Non-pigmented ciliary epithelial cell (primary cell): ENCODE measurements around the gene CACNA1H.

Experiments
- DNase-seq: peaks from one replicate; pipeline ENCODE4 v3.0.0-alpha.2; 2010; ENCODE audit warnings: low read depth

Gene CACNA1H

DNA sequence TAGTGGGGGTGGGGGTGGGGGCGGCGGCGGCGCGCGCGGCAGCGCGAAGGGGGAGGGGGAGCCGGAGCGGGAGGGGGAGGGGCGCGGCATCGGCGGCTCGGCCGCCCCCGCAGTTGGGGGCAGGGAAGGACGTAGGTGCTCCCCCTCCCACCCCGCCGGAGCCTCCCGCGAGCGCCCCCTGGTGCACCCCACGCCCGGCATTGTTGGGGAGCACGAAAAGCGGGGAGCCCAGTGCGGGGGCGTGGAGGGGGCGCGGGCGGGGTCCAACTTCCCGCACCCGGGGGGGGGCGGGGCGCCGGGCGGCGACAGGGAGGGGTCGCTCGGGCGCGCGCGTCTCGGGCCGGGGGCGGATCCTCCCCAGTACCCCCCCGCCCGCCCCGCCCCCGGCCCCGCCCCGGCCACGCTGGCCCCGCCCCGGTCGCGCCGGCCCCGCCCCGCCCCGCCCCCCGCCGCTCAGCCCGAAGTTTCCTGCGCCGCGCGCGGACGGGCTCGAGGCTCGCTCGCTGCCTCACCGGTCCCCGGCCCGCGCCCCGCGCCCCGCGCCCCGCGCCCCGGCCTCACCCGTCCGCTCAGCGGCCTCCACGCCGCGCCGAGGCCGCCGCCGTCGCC, at the start of gene CACNA1H:
Gene CACNA1H (plus strand): TSS at position 456 of the 609 bp plus-strand sequence. CDS start 632 bp downstream, outside the sequence.
- no peak for DNase-seq

DNA sequence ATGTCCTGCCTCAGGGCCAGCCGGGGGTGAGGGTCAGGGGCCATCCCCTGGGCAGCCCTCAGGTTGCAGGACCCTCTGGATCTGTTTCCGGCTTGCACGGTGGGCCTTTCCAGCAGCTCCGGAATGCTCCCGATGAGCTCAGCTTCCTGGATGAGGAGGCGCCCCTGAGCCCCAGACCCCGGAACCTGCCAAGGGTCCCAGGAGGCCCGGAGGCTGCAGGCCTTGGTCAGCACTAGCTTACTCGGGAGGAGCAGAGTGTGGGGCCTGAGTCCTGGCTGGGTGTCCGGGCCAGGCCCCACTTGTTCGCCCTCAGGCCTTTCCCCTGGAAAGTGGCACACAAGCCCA, 49.3 kb upstream of the CACNA1H start:
- DNase-seq, result no peak

DNA sequence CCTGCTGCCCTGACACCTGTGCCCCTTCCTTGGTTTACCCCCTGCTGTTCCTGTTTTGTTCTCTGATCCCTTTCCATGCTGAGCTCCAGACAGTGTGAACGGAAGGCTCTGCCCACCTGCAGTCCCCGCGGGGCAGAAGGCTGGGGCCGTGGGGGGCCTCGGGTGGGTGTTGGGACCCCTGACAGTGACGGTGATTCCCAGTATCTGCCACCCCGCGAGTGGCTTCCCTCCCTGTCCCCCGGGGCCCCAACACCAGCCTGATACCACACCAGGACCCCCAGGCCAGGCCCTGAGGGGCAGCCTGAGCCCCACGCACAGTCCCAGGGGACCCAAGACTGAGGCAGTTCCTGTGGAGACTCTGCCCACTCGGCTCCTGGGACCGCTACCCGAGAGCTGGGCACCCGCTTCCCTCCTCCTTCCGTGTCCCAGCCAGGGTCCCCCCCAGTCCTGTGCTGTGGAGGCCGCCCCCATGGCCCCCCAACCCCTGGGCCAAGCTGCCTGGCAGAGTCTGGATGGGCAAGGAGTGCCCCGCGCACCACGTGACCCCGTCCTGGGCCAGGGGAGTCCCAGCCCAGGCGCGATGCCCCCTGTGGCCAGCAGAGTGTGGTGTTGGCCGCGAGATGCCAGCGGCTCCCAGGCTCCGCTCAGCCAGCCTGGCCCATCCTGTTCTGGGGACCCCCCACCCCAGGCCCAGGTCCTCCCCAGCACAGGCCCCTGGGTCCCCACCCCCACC, 46.9 kb upstream of the CACNA1H start:
- no peak for DNase-seq

DNA sequence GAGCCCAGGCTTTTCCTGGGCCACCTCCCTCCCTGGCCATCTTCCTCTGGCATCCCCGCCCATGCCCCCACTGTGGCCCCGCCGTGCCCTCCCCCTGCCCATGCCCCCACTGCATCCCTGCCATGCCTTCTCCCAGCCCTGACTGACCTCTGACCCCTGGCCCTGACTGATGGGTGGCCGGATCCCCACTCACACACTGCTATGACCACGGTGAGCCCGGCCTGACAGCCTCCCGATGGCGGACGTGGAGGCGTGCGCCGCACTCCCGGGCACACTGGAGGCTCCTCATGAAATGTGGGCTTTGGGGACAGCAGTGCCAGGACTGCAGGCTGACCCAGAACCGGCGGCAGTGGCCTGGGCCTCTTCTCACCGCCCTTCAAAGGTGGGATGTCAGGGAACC, 46.2 kb upstream of the CACNA1H start:
- no peak for DNase-seq

DNA sequence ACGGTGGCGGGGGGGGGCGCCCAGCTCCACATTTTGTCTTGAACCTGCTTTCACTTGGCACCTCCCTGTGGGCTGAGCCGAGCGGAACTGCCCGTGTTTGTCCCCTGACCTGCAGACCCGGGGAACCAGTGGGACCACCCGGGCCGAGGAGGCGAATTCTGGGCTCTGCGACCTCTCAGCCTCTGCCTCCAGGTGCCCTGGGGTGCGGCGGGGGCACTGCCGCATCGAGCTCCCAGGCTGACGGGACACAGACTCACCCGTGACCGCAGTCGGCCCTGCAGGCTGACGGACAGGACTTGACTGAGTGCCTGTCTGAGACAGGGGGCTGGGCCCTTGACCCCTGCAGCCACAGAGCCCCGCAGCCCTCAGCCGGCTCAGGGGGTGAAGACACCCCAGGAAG, 45.8 kb upstream of the CACNA1H start:
- DNase-seq, result no peak

DNA sequence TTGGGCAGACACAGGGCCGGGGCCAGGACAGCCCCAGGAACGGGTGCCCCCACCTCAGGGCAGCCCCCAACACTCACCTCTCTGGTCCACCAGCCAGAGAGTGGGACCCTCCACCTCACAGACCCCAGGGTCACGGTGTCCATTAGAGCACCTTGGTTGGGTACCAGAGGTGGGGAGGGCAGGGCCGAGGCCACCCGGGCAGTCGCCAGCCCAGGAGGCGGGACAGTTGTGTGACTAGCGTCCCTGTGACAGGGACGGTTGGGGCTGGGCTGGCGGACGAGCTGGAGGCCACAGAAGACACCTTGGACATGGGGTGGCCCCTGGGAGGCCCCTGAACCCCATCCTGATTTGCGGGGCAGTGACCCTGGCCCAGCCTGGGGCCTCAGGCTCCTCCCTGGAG, 45.2 kb upstream of the CACNA1H start:
- no peak for DNase-seq

DNA sequence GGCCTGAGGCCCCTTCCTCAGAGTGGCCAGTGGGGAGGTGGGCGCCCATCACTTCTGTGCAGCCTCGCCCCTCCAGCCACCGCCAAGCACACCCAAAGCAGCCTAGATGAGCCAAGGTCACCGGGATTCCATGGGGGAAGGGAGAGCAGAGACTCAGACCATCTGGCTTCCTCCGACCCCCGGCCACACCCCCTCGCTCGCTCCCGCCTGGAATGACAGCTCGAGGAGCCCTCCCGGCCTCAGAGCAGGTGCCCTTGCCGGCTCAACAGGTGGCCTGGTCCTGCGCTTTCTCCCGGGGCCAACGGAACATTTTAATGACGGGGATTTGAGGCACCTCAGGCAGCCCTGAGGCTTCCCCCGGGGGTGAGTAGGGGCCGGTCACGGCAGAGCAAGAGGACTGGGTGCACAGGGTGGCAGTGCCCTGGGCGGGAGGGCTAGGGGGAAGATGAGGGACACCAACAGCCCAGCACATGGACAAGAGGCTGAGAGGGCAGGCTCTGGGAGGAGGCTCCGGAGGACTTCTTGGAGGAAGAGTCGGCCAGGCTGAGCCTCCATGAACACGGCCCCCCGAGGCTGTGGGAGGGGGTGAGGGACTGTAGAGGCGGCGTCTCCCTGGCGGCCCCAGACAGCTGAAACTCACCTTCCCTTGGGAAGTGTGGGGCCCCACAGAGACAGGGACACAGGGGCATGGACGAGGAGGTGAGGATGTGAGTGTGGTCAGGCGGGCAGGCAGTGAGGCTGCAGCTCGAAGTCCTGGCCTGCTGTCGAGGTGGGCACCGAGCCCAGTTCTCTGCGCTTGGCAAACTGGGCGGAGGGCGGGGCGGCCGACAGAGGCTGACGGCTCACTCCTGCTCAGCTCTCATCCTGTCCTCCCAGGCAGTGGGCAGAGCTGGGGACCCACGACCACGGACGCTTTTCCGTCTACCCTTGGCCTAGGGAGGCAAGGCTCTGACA, 44.3 kb upstream of the CACNA1H start:
- no peak for DNase-seq

DNA sequence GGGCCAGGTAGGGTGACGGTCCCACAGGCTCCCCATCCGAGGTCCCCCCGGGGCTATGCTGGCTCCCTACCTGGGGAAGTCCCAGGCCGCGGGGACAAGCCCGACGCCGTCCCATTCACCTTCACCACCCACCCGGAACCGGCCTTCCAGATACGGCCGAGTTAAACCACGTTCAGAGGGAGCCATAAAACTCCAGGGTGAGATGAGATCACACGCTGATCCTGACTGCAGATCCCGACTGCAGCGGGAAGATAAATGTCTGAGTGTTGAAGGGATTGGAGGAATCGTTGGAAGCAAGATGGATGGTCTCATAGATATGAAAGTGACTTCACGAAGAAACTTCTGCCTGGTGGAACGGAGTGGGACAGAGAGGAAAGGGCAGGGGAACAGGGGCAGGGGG, 43.3 kb upstream of the CACNA1H start:
- no peak for DNase-seq

DNA sequence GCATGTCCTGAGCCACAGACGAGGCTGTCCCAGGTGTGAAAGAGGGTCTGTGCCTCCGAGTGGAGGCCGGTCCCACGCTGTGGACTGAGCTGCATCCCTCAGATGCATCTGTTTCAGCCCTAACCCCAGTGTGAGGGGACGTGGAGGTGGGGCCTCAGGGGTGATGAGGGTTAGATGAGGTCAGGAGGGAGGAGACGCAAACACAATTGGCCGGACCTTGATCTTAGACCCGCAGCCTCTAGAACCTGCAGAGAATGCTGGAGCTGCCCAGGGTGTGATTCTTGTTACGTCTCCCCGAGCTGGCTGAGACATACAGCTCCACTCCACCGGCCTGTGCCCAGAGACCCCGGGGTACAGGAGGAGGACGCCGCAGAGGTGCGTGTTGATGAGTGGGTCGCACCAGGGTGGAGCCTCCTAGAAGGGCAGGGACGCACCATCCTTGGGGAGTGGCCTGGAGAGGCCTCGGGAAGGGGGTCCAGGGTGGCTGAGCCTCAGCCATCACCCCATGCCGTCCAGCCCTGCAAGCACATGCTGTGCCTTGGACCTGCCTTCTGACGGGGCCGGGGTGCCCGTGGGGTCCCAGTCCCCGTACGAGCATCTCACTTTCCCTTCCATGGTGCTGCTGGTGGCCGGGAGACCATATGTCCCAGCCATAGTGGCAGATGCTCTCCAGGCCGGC, 40.3 kb upstream of the CACNA1H start:
- DNase-seq, result no peak

DNA sequence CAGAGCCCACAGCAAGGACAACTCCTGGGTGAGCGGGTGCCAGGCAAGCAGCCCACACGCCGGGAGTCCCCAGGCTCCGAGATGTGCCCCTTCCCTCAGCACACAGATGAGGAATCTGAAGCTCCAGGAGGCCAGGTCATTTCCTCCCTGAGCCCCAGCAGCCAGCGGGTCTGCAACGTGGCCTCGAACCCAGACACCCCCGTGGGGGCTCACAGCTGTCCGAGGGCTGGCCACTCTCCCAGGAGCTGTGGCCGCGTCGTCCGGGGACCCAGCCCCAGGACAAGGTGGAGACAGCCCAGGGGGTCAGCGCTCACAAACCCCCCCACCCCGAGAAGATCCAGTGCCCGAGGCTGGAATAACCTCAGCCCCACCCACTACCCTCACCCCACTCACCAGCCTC, 39.4 kb upstream of the CACNA1H start:
- DNase-seq, result no peak

DNA sequence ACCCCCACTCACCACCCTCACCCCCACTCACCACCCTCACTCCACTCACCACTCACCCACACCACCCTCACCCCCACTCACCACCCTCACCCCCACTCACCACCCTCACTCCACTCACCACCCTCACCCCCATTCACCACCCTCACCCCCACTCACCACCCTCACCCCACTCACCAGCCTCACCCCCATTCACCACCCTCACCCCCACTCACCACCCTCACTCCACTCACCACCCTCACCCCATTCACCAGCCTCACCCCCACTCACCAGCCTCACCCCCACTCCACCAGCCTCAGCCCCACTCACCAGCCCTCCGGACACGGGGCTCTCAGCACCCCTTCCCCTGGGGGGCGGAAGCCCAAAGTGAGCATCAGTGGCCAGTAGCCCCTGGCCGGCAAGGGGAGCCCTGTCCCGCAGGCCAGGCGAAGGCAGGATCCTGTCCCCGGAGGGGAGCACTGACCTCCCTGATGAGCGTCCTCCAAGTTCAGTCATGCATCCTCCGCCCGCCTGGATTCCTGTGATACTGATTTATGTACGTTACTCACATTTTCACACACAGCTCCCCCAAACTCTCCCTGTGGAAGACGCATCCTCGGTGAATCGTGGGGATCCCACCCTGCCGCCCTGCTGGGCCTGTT, 38.9 kb upstream of the CACNA1H start:
- no peak for DNase-seq

DNA sequence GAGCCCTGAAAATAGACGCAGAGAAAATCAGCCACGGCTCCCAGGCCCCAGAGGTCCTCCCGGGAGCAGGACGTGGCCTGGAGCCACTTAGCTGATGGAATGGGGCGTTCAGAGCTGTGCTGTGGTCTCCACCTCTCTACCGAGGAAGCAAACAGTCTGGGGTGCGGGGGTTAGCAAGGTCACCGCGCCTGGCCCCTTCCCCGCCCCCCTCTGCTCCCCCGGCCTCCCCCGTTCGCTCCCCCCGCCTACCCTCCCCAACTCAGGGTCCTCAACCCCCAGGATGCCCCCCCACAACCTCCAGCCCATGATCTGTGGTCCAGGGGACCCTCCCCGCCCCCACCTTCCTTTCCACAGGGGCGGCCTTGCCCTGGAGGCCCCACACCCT, 36.2 kb upstream of the CACNA1H start:
- no peak for DNase-seq

DNA sequence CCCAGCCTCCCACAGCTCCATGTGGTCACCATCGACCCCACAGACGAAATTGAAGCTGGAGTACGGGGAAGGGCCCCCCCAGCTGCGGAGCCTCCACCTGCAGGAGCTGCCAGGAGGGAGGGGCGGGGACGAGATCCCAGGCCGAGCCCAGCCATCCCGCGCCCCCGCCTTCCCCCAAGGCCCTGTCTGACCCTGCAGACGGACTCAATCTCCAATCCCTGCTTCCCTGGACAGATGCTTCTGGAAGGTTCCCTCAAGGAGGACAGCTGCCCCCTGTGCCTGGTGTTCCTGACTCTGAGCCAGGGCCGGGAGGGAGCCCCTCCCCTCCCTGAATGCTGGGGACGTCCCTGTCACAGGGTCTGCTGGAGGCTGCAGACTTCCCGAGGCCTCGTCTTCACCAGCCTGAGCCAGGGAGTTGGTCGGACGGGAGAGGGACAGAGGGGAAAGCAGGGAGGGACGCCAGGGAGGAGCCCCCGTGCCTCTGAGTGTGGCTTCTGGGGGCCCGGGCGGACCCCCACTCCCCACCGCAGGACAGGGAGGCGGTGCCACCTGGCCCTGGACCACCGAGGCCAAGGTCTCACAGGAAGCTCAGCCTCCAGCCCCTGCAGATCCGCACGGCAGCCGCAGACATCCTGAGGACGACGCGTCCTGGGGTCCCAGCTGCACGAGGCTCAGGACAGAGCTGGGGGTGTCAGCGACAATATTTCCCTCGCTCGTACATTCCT, 35.6 kb upstream of the CACNA1H start:
- DNase-seq, result no peak

DNA sequence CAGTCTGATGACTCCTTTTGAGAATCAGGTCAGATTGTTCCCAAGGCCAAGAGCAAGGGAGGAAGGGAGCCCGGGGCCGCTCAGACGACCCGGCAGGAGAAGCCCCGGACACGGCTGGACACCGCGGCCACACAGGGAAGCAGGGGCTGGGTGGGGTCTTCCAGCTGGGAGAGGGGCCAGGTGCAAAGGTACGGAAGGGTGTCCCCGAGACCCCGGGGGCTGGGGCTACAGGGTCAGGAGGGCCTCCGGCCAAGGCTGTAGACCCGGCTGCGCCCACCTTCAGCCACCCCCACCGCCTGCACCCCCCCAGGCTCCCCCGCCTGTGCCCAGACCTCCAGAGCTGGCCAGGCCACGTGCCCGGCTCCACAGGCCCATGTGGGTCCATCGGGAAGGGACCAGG, 35.0 kb upstream of the CACNA1H start:
- no peak for DNase-seq

DNA sequence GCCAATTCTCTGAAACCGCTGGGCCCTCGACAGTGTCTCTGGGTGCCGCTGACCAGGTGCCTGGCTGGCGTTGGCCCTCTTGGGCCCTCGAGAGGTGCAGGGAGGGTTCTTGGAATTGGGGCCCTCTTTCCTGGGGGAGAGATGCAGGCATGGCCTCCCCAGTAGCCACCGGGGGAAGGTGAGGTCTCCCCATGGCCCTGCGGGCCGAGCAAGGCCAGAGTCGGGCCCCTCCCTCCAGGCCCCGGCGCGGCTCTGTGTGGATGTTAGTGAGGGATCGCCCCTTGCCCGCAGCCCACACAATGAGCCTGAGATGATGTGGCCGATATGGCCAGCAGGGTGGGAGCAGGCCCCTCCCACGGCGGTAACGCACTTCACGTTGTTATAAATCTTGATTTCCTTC, 33.8 kb upstream of the CACNA1H start:
- no peak for DNase-seq

DNA sequence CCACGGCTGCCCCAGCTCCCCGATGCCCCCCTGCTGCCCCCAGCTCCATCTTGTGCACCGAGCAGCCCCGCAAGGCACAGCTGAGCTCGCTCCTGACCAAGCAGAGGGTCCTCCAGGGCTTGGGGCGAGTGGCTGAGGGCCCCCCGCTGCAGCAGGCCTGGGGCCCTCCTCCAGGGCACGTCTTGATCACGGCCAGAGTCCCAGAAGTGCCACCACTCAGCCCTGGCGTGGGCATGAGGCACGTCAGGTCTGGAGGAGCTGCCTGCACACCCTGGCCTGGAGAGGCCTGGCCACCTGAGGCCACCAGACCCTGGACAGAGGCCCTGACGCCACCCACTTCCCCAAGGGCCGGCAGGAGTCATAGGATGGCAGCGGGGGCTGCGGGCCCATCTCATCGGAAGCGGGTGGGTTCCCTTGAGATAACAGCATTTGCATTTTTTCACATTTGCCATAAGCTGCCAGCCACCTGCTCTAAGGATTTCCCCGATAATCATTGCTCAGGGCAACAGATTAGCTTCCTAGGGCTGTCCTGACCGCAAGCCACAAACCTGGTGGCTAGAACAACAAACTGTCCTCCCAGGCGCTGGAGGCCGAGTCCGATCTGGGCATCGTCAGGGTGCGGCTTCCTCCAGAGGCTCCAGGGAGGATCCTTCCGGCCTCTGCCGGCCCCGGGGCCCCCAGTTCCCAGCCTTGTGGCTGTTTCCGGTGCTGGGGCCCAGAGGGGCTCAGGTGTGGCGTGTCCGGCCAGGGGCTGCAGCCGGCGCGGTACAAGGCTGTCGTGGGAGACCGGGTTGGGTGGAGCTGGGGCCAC, 32.9 kb upstream of the CACNA1H start:
- no peak for DNase-seq

DNA sequence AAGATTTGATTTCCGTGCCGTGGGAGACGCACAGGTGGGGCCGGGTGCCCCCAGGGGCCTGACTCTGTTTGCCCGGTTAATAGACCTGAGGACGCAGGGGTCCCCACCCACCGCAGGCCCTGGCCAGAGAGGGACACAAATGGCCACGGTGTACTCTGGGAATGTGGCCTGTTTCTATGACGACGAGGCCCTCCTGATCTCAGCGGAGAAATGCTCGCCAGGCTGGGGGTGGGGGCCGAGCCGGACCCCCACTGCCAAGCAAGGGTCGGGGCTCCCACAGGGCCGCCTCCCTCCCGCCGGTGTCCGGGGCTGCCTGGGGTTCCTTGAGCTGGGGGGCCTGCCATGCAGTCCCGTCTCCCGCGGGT, 32.3 kb upstream of the CACNA1H start:
- no peak for DNase-seq

DNA sequence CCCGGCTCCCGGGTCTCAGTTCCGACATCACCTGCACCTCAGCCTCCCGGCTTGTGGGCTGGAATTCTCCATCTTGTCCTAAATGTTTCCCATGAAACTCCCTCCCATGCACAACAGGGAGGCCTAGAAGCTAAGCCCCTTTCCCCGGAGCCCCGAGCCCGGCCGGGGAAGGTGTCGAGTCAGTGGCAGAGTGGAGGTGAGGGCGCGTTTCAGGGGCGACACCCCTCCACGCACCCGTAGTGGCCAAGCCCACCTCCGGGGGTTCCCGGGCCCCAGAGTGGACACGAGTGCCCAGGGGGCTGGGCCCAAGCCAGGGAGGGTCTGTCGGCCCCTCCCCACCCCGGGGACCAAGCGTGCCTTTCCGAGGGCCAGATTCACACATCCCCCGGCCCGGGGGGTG, 31.9 kb upstream of the CACNA1H start:
- DNase-seq, result no peak

DNA sequence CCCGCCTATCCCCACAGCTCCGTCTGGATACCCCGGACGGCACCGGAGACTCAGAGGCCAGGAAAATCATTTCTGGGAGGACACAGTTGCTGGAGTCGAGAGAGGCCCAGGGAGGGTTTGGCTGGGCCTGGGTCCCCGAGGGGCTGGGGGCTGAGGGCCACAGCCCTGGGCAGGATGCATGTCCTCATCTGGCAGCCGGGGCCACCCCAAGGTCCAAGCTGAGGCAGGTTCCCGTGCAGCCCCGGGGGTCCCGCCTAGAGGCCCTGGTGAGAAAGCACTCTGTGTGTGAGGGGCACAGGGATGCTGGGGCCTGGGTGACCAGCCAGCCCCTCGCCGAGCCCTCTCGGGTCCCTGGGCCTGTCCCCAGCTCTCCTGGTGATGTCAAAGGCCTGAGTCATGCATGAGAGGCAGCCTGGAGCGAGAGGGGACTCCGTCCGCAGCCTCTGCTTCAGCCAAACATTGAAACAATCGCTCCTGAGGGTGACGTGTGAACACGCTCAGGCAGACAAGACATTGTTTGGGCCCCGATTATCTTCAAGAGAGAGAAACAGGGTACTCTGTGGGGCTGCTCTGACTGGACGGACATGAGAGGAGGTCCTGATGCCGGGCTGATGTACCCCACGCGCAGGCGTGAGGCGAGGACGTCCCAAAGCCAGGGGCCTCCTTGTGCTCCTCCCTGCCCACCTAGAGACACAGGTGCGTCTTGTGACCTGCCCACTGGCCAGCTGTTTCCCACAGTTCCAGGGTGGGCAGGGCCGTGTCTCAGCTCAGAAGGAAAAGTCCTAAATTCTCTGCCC, 31.1 kb upstream of the CACNA1H start:
- no peak for DNase-seq

DNA sequence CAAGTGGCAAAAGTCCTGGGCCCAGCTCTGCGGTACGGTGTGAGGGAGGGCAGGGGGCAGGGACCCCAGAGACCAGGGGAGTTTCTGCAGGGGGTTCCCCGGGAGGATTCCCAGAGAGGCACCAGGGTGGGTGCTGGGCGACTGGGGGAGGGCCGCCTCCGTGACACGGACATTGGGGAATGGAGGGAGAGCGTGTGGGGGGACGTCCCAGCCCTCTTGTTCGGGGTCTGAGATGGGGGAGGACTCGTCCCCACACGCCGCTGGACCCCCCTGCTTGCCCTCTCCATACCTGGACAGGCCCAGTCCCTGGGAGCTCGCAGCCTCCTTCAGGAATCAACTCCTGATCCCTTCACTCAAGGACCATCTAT, 30.5 kb upstream of the CACNA1H start:
- no peak for DNase-seq
